Nephron progenitor cell (in vitro differentiated cells): ENCODE data around the gene PPL.

ENCODE experiments used
- DNase-seq: peaks from one replicate; pipeline ENCODE4 v3.0.0; 2021
- H3K27ac Mint-ChIP-seq: 2 replicates; pipeline ENCODE4 v1.8.0; 2021; ENCODE audit warnings: mild to moderate bottlenecking, moderate library complexity, mixed read lengths
- H3K27me3 Mint-ChIP-seq: 2 replicates; pipeline ENCODE4 v1.8.0; 2021; ENCODE audit warnings: mild to moderate bottlenecking, low read depth, mixed read lengths; ENCODE audit not compliant: poor library complexity
- H3K36me3 Mint-ChIP-seq: 2 replicates; pipeline ENCODE4 v1.8.0; 2021; ENCODE audit warnings: low read depth, mixed read lengths
- H3K4me1 Mint-ChIP-seq: 2 replicates; pipeline ENCODE4 v1.8.0; 2021; ENCODE audit warnings: mixed read lengths
- H3K4me3 Mint-ChIP-seq: 2 replicates; pipeline ENCODE4 v1.8.0; 2021; ENCODE audit warnings: mild to moderate bottlenecking, moderate library complexity, mixed read lengths
- H3K9me3 Mint-ChIP-seq: 2 replicates; pipeline ENCODE4 v1.8.0; 2021; ENCODE audit warnings: mild to moderate bottlenecking, moderate library complexity, mixed read lengths
- TF ChIP-seq, protein P1 (sequence below): fragments of 200-600 bp; sonication (generic); IDR thresholded peaks from 2 replicates; pipeline ENCODE4 v1.5.0; 2021; ENCODE audit warnings: antibody characterized with exemption

Gene PPL, protein sequence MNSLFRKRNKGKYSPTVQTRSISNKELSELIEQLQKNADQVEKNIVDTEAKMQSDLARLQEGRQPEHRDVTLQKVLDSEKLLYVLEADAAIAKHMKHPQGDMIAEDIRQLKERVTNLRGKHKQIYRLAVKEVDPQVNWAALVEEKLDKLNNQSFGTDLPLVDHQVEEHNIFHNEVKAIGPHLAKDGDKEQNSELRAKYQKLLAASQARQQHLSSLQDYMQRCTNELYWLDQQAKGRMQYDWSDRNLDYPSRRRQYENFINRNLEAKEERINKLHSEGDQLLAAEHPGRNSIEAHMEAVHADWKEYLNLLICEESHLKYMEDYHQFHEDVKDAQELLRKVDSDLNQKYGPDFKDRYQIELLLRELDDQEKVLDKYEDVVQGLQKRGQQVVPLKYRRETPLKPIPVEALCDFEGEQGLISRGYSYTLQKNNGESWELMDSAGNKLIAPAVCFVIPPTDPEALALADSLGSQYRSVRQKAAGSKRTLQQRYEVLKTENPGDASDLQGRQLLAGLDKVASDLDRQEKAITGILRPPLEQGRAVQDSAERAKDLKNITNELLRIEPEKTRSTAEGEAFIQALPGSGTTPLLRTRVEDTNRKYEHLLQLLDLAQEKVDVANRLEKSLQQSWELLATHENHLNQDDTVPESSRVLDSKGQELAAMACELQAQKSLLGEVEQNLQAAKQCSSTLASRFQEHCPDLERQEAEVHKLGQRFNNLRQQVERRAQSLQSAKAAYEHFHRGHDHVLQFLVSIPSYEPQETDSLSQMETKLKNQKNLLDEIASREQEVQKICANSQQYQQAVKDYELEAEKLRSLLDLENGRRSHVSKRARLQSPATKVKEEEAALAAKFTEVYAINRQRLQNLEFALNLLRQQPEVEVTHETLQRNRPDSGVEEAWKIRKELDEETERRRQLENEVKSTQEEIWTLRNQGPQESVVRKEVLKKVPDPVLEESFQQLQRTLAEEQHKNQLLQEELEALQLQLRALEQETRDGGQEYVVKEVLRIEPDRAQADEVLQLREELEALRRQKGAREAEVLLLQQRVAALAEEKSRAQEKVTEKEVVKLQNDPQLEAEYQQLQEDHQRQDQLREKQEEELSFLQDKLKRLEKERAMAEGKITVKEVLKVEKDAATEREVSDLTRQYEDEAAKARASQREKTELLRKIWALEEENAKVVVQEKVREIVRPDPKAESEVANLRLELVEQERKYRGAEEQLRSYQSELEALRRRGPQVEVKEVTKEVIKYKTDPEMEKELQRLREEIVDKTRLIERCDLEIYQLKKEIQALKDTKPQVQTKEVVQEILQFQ (N-terminal part only)

DNA sequence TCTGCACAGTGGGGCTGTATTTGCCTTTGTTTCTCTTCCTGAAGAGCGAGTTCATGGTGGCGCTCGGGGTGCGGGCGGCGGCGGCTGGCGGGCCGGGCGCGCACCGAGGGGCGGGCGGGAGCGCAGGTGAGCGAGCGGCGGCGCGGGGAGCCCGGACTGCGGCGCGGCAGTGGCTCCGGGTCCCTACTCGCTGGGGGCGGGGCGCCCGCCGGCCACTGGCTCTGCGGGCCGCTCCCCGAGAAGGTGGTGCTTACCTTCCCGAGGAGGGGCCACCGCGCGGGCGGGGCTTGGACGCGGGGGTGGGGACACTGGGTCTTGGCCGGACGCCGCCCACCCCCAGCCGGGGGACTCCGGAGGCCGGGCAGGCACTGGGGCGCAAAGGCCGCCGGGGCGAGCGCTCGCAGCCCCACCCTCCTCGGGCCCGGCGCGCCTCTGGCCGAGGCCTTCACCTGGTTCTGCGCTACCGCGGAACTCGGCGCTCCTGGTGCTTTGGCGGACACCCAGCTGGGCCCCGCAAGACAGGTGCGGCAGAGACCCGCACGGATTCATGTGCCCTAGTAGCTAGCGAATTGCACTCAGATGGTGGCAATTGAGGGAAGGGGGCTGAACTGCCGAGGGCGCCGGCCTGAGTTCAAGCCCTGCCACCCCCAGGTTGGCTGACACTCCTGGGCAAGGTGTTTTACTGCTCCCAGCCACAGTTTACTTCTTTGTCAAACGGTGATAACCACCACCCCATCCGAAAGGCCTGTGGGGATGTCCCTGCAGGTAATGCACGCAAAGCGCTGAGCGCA lies at the start of gene PPL:
PPL (minus strand) TSS at position 158 of the 791 bp plus-strand sequence; CDS start at position 55, 103 bp downstream.
- H3K4me3 Mint-ChIP-seq: peak within 1 kb of the TSS; percentile 82
- peaks cover 55% of the 10 kb centered on the region for H3K27me3 Mint-ChIP-seq
- peak; percentile 93 for DNase-seq
- H3K36me3 Mint-ChIP-seq: no peaks in the 10 kb centered on the region
- TF ChIP-seq, protein P1, sequence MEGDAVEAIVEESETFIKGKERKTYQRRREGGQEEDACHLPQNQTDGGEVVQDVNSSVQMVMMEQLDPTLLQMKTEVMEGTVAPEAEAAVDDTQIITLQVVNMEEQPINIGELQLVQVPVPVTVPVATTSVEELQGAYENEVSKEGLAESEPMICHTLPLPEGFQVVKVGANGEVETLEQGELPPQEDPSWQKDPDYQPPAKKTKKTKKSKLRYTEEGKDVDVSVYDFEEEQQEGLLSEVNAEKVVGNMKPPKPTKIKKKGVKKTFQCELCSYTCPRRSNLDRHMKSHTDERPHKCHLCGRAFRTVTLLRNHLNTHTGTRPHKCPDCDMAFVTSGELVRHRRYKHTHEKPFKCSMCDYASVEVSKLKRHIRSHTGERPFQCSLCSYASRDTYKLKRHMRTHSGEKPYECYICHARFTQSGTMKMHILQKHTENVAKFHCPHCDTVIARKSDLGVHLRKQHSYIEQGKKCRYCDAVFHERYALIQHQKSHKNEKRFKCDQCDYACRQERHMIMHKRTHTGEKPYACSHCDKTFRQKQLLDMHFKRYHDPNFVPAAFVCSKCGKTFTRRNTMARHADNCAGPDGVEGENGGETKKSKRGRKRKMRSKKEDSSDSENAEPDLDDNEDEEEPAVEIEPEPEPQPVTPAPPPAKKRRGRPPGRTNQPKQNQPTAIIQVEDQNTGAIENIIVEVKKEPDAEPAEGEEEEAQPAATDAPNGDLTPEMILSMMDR: no peak
- H3K4me1 Mint-ChIP-seq: peaks cover 11% of the 10 kb centered on the region
- H3K9me3 Mint-ChIP-seq: no peaks in the 10 kb centered on the region
- H3K27ac Mint-ChIP-seq: no peak within 1 kb of the TSS

DNA sequence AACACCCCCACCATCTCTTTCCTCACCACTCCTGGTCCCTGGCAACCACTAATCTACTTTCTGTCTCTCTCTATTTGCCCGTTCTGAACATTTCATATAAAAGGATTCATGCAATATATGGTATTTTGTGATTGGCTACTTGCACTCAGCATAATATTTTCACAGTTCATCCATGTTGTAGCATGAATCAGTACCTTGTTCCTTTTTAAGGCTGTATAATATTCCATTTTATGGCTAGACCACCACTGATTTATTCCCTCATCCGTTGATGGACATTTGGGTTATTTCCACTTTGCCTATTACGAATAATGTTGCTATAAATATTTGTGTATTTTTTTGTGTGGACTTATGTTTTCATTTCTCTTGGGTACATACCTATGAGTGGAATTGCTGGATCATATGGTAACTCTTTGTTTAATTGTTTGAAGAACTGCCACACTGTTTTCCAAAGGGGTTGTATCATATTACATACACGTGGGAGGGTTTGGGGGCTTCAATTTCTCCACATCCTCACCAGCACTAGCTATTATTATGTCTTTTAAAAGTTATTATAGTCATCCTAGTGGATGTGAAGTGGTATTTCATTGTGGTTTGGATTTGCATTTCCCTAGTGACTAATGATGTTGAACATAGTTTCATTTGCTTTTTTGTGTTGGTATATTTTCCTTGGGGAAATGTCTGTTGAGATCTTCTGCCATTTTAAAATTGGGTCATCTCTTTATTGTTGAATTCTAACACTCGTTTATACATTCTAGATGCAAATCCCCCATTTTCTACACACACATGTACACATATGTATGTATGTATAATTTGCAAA lies 47.4 kb upstream of the PPL start:
- no peak for DNase-seq
- TF ChIP-seq, protein P1: no peak
- Mint-ChIP-seq H3K4me1 (peaks cover 24% of the 10 kb centered on the region), H3K27me3 (peaks cover 57% of the 10 kb centered on the region), H3K27ac (no peak overlapping the region), H3K9me3 (peaks cover 4% of the 10 kb centered on the region), H3K36me3 (no peaks in the 10 kb centered on the region), H3K4me3 (no peak overlapping the region)

DNA sequence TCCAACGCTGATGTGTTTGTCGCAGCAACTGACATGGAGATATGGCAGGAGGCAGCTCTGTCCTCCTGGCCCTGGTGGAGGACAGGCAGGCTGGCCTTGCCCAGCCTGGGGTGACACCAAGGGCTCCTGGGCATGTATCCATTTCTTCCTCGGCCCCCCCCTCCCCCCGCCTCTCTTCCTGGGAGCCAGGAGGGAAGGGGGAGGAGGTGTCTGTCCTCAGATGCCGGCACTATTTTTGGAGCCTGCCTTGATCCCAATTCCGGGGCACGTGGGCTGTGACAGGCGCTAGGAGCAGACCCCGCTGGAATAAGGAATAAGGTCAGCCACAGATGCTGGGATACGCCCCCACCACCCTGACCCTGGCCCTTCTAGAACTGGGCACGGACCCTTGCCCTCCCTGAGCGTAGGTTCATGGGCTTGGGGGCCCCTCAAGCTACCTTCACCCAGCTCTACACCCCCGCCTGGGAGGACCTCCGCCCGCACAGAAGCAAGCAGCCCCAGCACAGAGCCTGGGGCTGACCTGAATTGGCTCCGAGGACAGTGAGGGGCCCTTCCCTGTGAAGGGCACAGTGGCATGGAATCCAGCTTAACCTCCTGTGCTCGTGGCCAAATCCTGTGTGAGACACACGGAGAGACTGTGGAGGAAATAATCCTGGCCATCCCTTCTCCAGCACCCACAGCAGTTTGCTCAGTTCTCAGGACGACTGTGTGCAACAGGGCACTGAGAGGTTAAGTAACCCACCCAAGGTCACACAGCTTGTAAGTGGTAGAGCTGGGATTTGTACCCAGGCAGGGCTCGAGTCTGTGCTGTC lies 45.3 kb upstream of the PPL start:
- Mint-ChIP-seq H3K4me3 (no peak overlapping the region), H3K27me3 (peaks cover 41% of the 10 kb centered on the region), H3K36me3 (no peaks in the 10 kb centered on the region), H3K27ac (no peak overlapping the region), H3K9me3 (no peaks in the 10 kb centered on the region), H3K4me1 (peaks cover 31% of the 10 kb centered on the region)
- TF ChIP-seq, protein P1: no peak
- no peak for DNase-seq

DNA sequence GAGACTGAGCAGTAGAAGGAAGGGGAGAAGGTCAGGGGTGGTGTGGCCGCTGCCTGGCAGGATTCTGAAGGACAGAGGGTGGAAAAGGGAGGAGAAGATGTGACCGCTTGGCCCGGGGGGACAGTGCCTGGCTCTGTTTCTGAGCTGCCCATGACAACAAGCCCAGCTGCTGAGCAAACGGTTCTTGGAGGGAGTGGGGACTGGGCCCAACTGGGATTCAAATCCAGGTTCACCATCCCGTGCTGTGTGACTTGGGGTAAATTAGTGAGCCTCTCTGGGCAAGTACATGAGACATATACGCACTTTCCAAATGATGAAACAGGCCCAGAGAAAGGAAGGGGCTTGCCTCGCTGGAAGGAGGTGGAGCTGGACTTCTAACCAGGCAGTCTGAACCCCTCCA lies 44.5 kb upstream of the PPL start:
- H3K27me3 Mint-ChIP-seq: peaks cover 33% of the 10 kb centered on the region
- no peak overlapping the region for H3K4me3 Mint-ChIP-seq
- no peak for DNase-seq
- peaks cover 34% of the 10 kb centered on the region for H3K4me1 Mint-ChIP-seq
- H3K27ac Mint-ChIP-seq: no peak overlapping the region
- no peaks in the 10 kb centered on the region for H3K9me3 Mint-ChIP-seq
- TF ChIP-seq, protein P1: no peak
- no peaks in the 10 kb centered on the region for H3K36me3 Mint-ChIP-seq
